ENCODE results near the gene ATF1. TPM values are rescaled to one million over a fixed set of nuclear protein-coding genes. Genes with fewer than 3 reads are reported as not detected.

The ATF1 gene
- total and polyA plus RNA-seq, 10 of the 15 experiments (the other 5 are each of a cell fraction or from before 2014, with no cell fraction given) = 15.4 to 92.0 (median 33.6) TPM

DNA sequence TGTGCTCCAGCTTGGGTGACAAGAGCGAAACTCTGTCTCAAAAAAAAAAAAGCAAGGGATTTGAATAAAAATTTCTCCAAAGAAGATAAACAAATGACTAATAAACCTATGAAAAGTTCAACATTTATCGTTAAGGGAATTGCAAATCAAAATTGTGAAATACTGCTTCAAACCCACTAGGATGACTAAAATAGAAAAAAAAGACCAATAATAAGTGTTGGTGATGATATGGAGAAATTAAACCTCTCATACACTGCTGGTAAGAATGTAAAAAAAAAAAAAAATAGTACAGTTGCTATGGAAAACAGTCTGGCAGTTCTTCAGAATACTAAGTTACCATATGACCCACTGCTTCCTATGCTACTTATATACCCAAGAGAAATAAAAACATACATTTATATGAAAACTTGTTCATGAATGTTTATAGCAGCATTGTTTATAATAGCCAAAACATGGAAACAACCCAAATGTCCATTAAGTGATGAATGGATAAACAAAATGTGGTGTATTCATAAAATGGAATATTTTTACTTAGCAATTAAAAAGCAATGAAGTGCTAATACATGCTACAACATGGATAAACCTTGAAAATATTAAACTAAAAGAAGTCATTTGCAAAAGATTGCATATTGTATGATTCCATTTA lies 39.5 kb downstream of the ATF1 start (continued):
- TF ChIP-seq SUZ12 (IDR thresholded peaks at IDR 0.05; ENCODE audit: unreplicated experiment) = no peak

- Histone ChIP-seq H3K9ac (ENCODE audit: control insufficient read depth, insufficient read depth, low read length) (no peak overlapping the region), H3K27me3 (replicated peaks in 1 of 2; ENCODE audit: control insufficient read depth in 2 of 2, insufficient read depth in 2 of 2, low read length in 1 of 2) (no peaks in the 10 kb centered on the region), H3K9me3 (replicated peaks; ENCODE audit: control insufficient read depth, insufficient read depth, low read length) (no peaks in the 10 kb centered on the region; the same call in 2 of the 3 replicates), H3K4me2 (ENCODE audit: control insufficient read depth, insufficient read depth) (no peak overlapping the region), H3K36me3 (ENCODE audit: control insufficient read depth in 2 of 2, insufficient read depth in 2 of 2, low read length in 1 of 2) (peaks cover 2 to 7% of the 10 kb centered on the region in 2 experiments; a peak in 3 of 4 replicates), H4K20me1 (ENCODE audit: control insufficient read depth, insufficient read depth) (no peaks in the 10 kb centered on the region), H3K27ac (ENCODE audit: control insufficient read depth, insufficient read depth) (no peak overlapping the region), H3K4me3 (no peak overlapping the region), H3K79me2 (ENCODE audit: control insufficient read depth, insufficient read depth, low read length) (no peaks in the 10 kb centered on the region), H2AFZ (ENCODE audit: control insufficient read depth, low read depth, low read length) (no peak overlapping the region), H3K4me1 (ENCODE audit: control insufficient read depth, insufficient read depth, low read length) (no peaks in the 10 kb centered on the region)
- RAD21 ChIA-PET (ENCODE audit: unreplicated experiment) = no interaction called here
- DNase-seq (ENCODE audit: low read depth, low spot score) = no peak
- intact Hi-C loops (cut with micrococcal nuclease; ENCODE audit: unreplicated experiment) = no loop called here
- no TSS peak for BruUV-seq (replicated peaks)
- CTCF ChIA-PET = no interaction called here
- no peak for FAIRE-seq
- 96% methylated on average over 4 of the region's 4 CpGs for WGBS (ENCODE audit: insufficient coverage, insufficient replicate concordance, low lambda C conversion rate, missing lambda C conversion rate)
- SMC1A ChIA-PET (ENCODE audit: uncharacterized antibody, unreplicated experiment) = no interaction called here
- in situ Hi-C loops (cut with MboI) = no loop called here
- POLR2A ChIA-PET = no interaction called here
- no peak for ATAC-seq
- TF ChIP-seq RCOR1 (conservative IDR thresholded peaks at IDR 0.05; ENCODE audit: low read depth, low read length) (no peak), NFYA (IDR thresholded peaks at IDR 0.05; ENCODE audit: borderline replicate concordance, low read depth, low read length) (no peak), ZZZ3 (IDR thresholded peaks at IDR 0.05; ENCODE audit: control insufficient read depth, insufficient read length, low read depth) (no peak), MLLT1 (IDR thresholded peaks at IDR 0.05) (no peak), NFIC (IDR thresholded peaks at IDR 0.05; ENCODE audit: low read depth, low read length) (no peak), STAT3 (IDR thresholded peaks at IDR 0.05; ENCODE audit: low read depth, low read length) (no peak), CHD2 (IDR thresholded peaks at IDR 0.05; ENCODE audit: borderline replicate concordance, low read depth, low read length) (no peak), SUPT20H (IDR thresholded peaks at IDR 0.05; ENCODE audit: borderline replicate concordance, control insufficient read depth, low read depth, low read length) (no peak), ZNF687 (IDR thresholded peaks at IDR 0.05) (no peak)
- TF ChIP-seq, protein P1, sequence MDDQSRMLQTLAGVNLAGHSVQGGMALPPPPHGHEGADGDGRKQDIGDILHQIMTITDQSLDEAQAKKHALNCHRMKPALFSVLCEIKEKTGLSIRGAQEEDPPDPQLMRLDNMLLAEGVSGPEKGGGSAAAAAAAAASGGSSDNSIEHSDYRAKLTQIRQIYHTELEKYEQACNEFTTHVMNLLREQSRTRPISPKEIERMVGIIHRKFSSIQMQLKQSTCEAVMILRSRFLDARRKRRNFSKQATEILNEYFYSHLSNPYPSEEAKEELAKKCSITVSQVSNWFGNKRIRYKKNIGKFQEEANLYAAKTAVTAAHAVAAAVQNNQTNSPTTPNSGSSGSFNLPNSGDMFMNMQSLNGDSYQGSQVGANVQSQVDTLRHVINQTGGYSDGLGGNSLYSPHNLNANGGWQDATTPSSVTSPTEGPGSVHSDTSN (IDR thresholded peaks at IDR 0.05; ENCODE audit: insufficient replicate concordance, low read depth, low read length) = no peak
- TF ChIP-seq, protein P2, sequence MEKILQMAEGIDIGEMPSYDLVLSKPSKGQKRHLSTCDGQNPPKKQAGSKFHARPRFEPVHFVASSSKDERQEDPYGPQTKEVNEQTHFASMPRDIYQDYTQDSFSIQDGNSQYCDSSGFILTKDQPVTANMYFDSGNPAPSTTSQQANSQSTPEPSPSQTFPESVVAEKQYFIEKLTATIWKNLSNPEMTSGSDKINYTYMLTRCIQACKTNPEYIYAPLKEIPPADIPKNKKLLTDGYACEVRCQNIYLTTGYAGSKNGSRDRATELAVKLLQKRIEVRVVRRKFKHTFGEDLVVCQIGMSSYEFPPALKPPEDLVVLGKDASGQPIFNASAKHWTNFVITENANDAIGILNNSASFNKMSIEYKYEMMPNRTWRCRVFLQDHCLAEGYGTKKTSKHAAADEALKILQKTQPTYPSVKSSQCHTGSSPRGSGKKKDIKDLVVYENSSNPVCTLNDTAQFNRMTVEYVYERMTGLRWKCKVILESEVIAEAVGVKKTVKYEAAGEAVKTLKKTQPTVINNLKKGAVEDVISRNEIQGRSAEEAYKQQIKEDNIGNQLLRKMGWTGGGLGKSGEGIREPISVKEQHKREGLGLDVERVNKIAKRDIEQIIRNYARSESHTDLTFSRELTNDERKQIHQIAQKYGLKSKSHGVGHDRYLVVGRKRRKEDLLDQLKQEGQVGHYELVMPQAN (conservative IDR thresholded peaks at IDR 0.05) = no peak
Measured at GRCh38 chr12:50806176-50806575, 42.3 kb downstream of the ATF1 start.

Measured in GM12878 (cell line).